T-helper 9 cell (primary cell): Measurements from ENCODE around the gene TJAP1.

ENCODE experiments used
- DNase-seq: peaks from one replicate; pipeline ENCODE4 v3.0.0-alpha.2; 2020
- total RNA-seq, 2 donors: gene quantifications; one replicate each; lab custom pipeline; 2026; lab: John Stamatoyannopoulos, UW

Gene TJAP1, protein sequence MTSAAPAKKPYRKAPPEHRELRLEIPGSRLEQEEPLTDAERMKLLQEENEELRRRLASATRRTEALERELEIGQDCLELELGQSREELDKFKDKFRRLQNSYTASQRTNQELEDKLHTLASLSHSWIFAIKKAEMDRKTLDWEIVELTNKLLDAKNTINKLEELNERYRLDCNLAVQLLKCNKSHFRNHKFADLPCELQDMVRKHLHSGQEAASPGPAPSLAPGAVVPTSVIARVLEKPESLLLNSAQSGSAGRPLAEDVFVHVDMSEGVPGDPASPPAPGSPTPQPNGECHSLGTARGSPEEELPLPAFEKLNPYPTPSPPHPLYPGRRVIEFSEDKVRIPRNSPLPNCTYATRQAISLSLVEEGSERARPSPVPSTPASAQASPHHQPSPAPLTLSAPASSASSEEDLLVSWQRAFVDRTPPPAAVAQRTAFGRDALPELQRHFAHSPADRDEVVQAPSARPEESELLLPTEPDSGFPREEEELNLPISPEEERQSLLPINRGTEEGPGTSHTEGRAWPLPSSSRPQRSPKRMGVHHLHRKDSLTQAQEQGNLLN
- total RNA-seq = 36.2 to 37.6 reads per million in 2 donors

DNA sequence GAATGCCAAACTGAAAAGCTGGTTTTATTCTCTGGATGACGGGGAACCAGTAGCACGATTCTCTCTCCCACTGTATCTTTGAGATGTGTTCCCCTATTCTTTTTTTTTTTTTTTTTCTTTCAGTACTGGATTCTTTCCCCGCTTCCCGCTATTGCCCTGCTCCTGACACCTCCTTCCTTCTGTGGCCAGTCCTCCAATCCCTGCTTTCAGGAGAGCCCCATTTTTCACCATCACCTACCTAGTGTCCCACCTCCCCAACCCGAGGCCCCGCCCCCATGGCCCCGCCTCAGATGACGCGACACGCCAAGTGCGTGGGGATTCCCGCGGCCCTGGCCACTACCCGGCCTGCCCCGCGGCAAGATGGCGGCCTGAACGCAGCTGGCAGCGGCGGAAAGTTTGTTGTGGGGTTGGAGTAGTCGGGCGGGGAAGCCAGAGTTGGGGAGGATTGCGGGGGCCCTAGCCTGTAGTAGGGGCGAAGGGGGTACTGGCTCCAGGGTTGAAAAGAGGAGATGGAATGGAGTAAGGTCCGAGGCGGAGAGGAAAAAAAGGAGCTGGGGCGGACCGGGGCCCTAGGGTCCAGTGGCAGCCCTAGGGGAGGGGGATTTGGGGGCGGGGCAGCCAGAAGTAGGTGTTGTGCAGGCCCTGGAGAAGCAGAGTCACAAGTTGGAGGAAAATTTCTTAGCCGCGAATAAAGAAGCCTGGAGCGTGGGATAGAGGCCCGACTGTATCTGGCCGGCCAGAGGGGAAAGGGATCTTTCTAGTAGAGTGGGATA, at the start of gene TJAP1:
Gene TJAP1 (plus strand): TSS at position 336 of the 773 bp plus-strand sequence. CDS start 21,432 bp downstream, outside the sequence.
- DNase-seq = peak; percentile 98

DNA sequence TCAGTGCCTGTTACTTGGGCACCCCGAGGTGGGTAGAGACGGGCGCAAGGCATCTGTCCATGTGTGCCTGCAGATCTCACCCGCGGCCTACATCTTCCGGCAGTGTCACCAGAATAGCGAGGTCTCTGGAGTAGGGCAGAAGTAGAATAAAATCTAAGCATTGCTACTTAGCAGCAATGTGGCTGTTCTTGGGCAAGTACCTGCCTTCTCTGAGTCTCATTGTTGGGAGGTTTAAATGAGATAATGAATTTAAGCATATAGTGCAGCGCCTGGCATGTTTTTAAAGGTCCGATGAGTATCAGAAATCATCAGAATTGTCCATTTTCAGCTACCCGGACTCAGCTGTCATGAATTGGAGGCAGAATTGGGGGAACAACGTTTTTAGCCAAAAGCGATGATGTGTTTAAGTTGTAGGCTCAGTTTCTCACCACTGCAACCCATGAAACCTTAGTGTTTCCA, 49.2 kb upstream of the TJAP1 start:
- no peak for DNase-seq

DNA sequence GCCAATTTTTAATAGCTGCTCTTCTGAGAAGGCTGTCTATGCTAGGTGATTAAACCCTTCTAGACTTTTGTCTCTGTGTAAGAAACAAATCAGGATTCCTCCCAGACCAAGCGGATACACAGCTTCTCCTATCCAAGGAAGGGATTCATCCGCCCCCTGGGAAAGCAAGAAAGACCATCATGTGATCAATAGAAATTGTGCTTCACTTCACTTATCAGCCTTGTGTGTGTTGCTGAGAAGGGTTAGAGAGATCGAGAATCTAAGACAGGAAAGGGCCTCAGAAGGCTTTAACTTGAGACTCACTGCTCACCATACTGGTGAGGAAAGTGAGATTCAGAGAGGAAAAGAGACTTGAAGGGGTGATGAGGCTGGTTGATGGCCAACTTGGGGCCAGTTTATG, 48.5 kb upstream of the TJAP1 start:
- DNase-seq = no peak

DNA sequence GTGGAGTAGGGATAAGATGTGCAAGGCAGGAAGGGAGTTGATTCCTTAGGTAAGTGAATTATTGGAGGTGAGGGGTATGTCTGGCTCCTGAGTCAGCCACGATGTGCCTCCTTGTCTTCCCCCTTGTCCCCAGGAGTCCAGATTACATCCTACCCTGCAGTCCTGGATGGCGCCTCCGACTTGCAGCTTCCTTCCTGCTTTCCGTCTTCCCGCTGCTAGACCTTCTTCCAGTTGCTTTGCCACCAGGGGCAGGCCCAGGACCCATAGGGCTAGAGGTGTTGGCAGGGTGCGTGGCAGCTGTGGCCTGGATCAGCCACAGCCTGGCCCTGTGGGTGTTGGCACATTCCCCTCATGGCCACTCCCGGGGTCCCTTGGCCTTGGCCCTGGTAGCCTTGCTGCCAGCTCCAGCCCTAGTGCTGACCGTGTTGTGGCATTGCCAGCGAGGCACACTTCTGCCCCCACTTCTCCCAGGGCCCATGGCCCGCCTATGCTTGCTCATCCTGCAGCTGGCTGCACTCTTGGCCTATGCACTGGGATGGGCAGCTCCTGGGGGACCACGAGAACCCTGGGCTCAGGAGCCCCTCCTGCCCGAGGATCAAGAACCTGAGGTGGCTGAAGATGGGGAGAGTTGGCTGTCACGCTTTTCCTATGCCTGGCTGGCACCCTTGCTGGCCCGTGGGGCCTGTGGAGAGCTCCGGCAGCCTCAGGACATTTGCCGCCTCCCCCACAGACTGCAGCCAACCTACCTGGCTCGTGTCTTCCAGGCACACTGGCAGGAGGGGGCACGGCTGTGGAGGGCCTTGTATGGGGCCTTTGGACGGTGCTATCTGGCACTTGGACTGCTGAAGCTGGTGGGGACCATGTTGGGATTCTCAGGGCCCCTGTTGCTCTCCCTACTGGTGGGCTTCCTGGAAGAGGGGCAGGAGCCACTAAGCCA, 45.1 kb upstream of the TJAP1 start:
- DNase-seq = no peak

- DNase-seq = no peak
Measured at GRCh38 chr6:43433148-43433547, 44.2 kb upstream of the TJAP1 start.

- no peak for DNase-seq
Measured at GRCh38 chr6:43434001-43434840, 43.1 kb upstream of the TJAP1 start.

DNA sequence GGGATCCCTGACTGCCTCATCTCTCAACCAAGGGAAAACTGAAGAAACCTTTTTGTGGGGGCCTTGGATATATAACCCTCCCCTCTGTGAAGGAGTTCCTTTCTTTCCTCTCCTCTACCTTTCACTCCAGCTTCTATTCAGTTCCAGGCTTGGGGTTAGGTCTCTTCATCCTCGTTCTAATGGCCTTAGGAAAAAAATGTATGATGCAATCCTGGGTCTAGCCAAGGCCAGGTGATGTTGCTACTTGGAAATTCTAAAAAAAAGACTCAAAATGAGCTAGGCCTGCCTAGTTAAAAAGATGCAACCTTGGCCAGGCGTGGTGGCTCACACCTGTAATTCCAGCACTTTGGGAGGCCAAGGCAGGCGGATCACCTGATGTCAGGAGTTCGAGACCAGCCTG, 42.4 kb upstream of the TJAP1 start:
- DNase-seq = no peak

DNA sequence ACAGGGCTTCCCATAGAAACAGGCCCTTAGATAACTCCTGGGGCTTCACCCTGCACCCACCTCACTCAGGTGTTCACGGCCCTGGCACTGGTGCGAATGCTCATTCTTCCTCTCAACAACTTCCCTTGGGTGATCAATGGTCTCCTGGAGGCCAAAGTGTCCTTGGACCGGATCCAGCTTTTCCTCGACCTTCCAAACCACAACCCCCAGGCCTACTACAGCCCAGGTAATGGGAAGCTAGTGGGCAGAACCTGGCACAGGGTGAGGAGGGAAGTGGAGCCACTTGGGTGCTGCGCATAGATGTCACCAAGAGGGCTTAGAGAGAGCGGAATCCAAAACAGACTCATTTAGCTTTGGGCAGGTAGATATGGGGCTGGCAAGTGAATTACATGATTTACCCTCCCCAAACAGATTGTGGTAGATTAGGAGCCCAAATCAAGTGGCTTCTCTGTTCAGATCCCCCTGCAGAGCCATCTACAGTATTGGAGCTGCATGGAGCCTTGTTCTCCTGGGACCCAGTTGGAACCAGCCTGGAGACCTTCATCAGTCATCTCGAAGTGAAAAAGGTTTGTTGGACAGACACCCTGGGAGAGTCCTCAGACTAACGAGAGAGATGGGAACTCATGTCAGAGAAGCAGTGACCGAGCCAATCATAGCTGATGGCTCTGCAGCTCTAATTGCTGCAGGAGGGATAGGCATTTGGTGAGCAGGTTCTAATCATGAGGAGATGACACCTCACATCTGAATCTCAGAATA, 41.5 kb upstream of the TJAP1 start:
- DNase-seq = no peak

- DNase-seq = no peak
Measured at GRCh38 chr6:43436577-43437282, 40.6 kb upstream of the TJAP1 start.

DNA sequence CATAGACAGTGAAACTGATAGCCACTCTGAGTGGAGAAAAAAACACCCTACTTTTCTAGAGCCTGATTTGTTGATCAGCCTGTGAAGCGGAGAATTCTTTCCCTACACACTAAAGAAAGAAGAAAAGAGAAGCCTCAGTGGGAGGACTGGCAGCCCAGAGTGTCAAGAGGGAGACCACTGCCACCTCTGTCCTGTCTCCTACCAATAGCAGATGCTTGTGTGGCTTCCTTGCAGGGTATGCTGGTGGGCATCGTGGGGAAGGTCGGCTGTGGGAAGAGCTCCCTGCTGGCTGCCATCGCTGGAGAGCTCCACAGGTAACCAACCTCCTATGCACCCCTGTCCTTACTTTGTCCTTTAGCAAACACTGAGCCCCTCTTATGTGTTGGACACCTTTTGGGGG, 39.7 kb upstream of the TJAP1 start:
- DNase-seq = no peak

DNA sequence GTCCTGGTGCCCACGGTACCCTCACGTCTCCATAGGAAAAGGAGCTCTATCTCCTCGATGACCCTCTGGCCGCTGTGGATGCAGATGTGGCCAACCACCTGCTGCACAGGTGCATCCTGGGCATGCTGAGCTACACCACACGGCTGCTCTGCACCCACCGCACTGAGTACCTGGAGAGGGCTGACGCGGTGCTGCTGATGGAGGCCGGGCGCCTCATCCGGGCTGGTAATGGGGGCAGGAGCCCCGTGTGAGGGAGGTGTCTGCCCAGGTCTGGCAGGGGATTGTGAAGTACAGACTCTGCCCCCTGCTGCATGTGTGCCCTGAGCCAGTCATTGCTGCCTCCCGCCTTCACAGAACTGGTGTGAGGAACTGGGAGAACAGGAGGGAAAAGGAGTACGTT, 34.4 kb upstream of the TJAP1 start:
- no peak for DNase-seq

- no peak for DNase-seq
Measured at GRCh38 chr6:43444036-43444435, 33.3 kb upstream of the TJAP1 start.

GRCh38 chr6:43444582-43444981, 32.8 kb upstream of the TJAP1 start:
- DNase-seq = no peak

DNA sequence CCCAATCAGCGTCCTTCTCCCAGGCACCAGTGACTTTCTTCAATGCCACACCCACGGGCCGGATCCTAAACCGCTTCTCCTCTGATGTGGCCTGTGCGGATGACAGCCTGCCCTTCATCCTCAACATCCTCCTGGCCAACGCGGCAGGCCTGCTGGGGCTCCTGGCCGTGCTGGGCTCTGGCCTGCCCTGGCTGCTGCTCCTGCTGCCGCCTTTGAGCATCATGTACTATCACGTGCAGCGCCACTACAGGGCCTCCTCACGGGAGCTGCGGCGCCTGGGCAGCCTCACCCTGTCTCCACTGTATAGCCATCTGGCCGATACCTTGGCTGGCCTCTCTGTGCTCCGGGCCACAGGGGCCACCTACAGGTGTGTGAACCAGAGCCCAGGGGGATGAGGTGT, 31.8 kb upstream of the TJAP1 start:
- no peak for DNase-seq

DNA sequence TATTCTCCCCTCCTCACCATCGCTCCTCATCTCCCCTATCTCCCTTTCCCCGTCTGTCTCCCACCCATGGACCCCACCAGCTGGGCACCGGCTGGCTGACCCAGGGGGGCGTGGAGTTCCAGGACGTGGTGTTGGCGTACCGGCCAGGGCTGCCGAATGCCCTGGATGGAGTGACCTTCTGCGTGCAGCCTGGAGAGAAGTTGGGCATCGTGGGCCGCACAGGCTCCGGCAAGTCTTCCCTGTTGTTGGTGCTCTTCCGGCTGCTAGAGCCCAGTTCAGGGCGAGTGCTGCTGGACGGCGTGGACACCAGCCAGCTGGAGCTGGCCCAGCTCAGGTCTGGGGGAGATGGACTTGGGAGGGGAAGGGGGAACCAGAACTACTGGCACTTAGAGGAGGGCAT, 29.8 kb upstream of the TJAP1 start:
- DNase-seq = no peak

- no peak for DNase-seq
Measured at GRCh38 chr6:43448916-43449315, 28.5 kb upstream of the TJAP1 start.

DNA sequence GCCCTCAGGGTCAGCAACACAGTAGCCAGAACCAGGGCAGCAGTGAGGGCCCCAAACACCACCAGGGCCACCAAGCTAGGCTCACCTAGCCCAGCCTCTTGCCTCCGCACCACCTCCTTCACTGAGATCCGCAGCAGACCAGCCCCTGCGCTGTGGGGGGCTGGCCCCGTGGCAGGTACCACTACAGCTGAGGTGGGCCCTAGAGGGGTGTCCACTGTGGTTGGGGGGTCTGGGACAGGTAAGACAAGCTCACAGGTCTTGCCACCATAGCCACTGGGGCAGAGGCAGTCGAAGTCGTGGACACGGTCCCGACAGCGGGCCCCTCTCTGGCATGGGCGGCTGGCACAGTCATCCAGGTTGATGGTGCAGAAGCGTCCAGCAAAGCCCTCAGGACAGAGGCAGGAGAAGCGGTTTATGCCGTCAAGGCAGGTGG, 26.7 kb upstream of the TJAP1 start:
- DNase-seq = no peak

DNA sequence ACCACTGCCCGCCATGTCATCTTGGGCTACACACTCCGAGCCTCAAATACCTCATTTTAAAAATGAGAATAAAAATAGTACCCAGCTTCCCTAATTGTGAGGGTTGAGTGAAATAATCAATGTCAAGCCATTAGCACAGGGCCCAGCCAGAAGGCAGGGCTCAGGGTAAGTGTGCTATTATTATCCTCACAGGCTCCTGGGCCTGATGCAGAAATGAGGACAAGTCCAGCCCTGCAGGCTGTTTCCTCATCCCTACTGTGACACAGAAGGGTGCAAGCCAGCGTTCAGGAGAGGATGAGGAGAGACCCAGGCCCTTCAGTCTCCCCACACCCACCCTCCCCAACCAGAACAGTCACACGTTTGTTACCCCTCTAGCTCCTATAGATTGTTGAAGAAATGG, 26.0 kb upstream of the TJAP1 start:
- no peak for DNase-seq

GRCh38 chr6:43451939-43452338, 25.4 kb upstream of the TJAP1 start:
- no peak for DNase-seq

GRCh38 chr6:43452896-43453295, 24.5 kb upstream of the TJAP1 start:
- DNase-seq = no peak
